Measurements from ENCODE around the gene C1orf174.

The C1orf174 gene

DNA sequence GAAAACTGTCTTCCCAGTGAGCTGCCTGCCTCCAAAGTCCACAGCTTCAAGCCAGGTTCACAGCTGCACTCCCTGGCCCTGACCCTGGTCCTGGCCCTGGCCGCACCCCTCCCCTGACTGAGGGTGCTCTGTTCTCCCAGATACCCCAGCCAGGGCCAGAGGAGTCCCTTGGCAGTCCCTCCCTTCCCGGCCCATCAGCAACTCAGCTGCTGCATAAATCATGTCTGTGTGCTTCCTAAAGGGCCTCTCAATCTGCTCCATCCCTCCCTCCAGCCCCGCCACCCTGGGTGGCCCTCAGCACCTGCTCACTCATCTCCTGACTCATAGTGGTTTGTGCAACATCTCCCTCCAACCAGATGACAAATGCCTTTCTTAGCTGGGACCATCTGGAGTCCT lies 24.8 kb upstream of the C1orf174 start (continued):
- TF ChIP-seq ZFP3 (CRISPR knock-in tag; IDR thresholded peaks at IDR 0.05) (no peak), ZNF565 (CRISPR knock-in tag; conservative IDR thresholded peaks at IDR 0.05; ENCODE audit: low read depth) (no peak), OSR1 (CRISPR knock-in tag; IDR thresholded peaks at IDR 0.05) (no peak), ESRRG (CRISPR knock-in tag; IDR thresholded peaks at IDR 0.05) (no peak)

DNA sequence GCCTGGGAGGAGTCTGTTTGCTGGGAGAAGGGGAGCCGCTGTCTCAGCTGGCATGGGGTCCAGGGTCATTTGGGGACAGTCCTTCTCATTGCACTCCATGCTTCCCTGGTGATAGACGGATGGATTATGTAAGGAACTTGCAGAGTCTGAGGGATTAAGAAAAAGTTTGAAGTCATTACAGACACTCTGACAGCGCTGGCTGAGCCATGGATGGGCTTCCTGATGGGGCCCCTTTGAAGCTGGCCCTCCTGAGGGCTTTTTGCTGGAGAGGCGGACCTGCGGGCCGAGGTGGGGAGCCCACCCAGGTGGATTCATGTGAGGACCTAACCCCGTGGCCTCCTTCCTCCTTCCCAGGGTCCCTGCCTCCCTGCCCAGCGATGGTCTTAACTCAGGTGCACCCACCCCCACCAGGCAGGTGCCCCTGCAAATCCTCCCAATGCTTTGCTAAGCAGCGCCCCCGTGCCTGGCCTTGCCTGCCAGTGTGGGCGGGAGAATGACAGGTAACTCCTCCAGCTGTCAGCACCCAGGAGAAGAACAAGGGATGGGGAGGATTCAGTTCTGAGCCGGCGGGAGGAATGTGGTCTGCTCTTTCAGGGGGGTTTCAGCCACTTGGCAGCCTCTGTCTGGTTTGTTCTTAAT lies 24.2 kb upstream of the C1orf174 start:
- ATAC-seq: no peak

DNA sequence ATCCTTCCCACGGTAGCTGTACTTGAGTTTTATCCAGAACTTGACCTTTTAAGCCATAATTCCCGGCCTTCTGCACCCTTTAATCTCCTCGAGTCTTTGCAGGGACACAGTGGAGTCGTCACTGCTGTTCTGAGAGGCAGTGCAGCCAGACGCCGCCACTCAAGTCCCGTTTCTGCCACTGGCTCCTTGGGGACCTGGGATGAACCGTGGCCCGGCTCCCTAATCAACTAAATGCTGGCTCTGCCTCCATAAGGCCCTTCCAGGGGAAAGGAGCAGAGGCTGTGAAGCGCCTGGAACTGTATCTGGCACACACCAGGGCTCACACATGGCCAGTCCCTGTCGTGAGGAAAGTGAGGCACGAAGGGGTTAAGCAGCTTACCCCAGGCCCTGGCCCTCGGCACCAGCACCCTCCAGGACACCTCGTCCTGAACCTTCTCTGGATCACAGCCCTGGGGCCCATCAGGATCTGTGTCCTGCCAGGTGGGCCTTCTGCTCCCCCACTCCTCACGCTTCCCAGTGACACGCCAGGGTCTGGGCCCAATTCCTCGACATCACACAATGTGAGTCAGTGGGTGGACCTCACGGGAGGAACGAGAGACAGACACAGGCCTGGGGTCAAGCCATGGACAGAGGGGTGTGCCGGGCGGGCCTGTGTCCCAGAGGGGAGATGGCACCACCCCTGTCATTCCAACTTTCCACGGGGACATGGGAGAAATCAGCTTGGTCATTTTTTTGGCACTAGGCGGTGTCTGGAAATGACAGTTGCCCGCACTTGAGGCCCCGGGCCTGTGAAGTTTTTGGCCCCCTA lies 23.5 kb upstream of the C1orf174 start:
- TF ChIP-seq PPARA (CRISPR knock-in tag; IDR thresholded peaks at IDR 0.05; ENCODE audit: borderline replicate concordance) (no peak), ISL1 (CRISPR knock-in tag; IDR thresholded peaks at IDR 0.05) (no peak), TOX (CRISPR knock-in tag; IDR thresholded peaks at IDR 0.05; ENCODE audit: borderline replicate concordance) (no peak), ESRRG (CRISPR knock-in tag; IDR thresholded peaks at IDR 0.05) (no peak), OSR1 (CRISPR knock-in tag; IDR thresholded peaks at IDR 0.05) (no peak), TCF4 (CRISPR knock-in tag; IDR thresholded peaks at IDR 0.05; ENCODE audit: borderline replicate concordance) (no peak), RARB (CRISPR knock-in tag; IDR thresholded peaks at IDR 0.05) (no peak), ZFP3 (CRISPR knock-in tag; IDR thresholded peaks at IDR 0.05) (no peak), CSDC2 (CRISPR knock-in tag; IDR thresholded peaks at IDR 0.05) (no peak)
- TF ChIP-seq, protein P1, sequence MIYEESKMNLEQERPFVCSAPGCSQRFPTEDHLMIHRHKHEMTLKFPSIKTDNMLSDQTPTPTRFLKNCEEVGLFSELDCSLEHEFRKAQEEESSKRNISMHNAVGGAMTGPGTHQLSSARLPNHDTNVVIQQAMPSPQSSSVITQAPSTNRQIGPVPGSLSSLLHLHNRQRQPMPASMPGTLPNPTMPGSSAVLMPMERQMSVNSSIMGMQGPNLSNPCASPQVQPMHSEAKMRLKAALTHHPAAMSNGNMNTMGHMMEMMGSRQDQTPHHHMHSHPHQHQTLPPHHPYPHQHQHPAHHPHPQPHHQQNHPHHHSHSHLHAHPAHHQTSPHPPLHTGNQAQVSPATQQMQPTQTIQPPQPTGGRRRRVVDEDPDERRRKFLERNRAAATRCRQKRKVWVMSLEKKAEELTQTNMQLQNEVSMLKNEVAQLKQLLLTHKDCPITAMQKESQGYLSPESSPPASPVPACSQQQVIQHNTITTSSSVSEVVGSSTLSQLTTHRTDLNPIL (CRISPR knock-in tag; IDR thresholded peaks at IDR 0.05; ENCODE audit: low read depth): no peak
- TF ChIP-seq, protein P2, sequence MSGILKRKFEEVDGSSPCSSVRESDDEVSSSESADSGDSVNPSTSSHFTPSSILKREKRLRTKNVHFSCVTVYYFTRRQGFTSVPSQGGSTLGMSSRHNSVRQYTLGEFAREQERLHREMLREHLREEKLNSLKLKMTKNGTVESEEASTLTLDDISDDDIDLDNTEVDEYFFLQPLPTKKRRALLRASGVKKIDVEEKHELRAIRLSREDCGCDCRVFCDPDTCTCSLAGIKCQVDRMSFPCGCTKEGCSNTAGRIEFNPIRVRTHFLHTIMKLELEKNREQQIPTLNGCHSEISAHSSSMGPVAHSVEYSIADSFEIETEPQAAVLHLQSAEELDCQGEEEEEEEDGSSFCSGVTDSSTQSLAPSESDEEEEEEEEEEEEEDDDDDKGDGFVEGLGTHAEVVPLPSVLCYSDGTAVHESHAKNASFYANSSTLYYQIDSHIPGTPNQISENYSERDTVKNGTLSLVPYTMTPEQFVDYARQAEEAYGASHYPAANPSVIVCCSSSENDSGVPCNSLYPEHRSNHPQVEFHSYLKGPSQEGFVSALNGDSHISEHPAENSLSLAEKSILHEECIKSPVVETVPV (CRISPR knock-in tag; IDR thresholded peaks at IDR 0.05): no peak
- ATAC-seq: no peak

More for the DNA sequence above, 24.2 kb upstream of the C1orf174 start:
- TF ChIP-seq, protein P3, sequence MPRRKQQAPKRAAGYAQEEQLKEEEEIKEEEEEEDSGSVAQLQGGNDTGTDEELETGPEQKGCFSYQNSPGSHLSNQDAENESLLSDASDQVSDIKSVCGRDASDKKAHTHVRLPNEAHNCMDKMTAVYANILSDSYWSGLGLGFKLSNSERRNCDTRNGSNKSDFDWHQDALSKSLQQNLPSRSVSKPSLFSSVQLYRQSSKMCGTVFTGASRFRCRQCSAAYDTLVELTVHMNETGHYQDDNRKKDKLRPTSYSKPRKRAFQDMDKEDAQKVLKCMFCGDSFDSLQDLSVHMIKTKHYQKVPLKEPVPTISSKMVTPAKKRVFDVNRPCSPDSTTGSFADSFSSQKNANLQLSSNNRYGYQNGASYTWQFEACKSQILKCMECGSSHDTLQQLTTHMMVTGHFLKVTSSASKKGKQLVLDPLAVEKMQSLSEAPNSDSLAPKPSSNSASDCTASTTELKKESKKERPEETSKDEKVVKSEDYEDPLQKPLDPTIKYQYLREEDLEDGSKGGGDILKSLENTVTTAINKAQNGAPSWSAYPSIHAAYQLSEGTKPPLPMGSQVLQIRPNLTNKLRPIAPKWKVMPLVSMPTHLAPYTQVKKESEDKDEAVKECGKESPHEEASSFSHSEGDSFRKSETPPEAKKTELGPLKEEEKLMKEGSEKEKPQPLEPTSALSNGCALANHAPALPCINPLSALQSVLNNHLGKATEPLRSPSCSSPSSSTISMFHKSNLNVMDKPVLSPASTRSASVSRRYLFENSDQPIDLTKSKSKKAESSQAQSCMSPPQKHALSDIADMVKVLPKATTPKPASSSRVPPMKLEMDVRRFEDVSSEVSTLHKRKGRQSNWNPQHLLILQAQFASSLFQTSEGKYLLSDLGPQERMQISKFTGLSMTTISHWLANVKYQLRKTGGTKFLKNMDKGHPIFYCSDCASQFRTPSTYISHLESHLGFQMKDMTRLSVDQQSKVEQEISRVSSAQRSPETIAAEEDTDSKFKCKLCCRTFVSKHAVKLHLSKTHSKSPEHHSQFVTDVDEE (CRISPR knock-in tag; IDR thresholded peaks at IDR 0.05): no peak
- no peak for TF ChIP-seq ISL1 (CRISPR knock-in tag; IDR thresholded peaks at IDR 0.05)
- TF ChIP-seq ARNTL (CRISPR knock-in tag; IDR thresholded peaks at IDR 0.05; ENCODE audit: borderline replicate concordance, low read depth): no peak
- no peak for TF ChIP-seq ZFP30 (CRISPR knock-in tag; IDR thresholded peaks at IDR 0.05)
- TF ChIP-seq SNAI2 (CRISPR knock-in tag; IDR thresholded peaks at IDR 0.05): no peak
- TF ChIP-seq RARB (CRISPR knock-in tag; IDR thresholded peaks at IDR 0.05): no peak
- TF ChIP-seq, protein P1 (CRISPR knock-in tag; IDR thresholded peaks at IDR 0.05; ENCODE audit: low read depth): no peak
- TF ChIP-seq ZFP3 (CRISPR knock-in tag; IDR thresholded peaks at IDR 0.05): no peak
- TF ChIP-seq PPARA (CRISPR knock-in tag; IDR thresholded peaks at IDR 0.05; ENCODE audit: borderline replicate concordance): no peak
- TF ChIP-seq GLIS3 (CRISPR knock-in tag; IDR thresholded peaks at IDR 0.05): no peak
- no peak for TF ChIP-seq ZNF70 (CRISPR knock-in tag; IDR thresholded peaks at IDR 0.05)
- TF ChIP-seq, protein P2 (CRISPR knock-in tag; IDR thresholded peaks at IDR 0.05): no peak
- no peak for TF ChIP-seq TCF4 (CRISPR knock-in tag; IDR thresholded peaks at IDR 0.05; ENCODE audit: borderline replicate concordance)
